Measurements from ENCODE around the gene JARID2. TPM values are rescaled to one million over a fixed set of nuclear protein-coding genes. Genes with fewer than 3 reads are reported as not detected.

The JARID2 gene
- polyA plus RNA-seq, 1 donor from 2014 or later = 25.5 TPM

GRCh38 chr6:15356179-15356578, 110.3 kb downstream of the JARID2 start:
- Histone ChIP-seq H3K79me2 (replicated peaks; ENCODE audit: insufficient read depth, low read length) (peaks cover 43% of the 10 kb centered on the region), H2AFZ (ENCODE audit: low read depth, low read length) (no peak overlapping the region), H3K36me3 (ENCODE audit: insufficient read depth, low read length) (no peaks in the 10 kb centered on the region), H3K4me3 (ENCODE audit: low read length) (no peak overlapping the region), H3K27me3 (ENCODE audit: insufficient read depth, low read depth, low read length) (no peaks in the 10 kb centered on the region), H3K9ac (ENCODE audit: low read length) (no peak overlapping the region), H4K20me1 (ENCODE audit: insufficient read depth) (no peaks in the 10 kb centered on the region), H3K9me2 (ENCODE audit: insufficient read depth, low read length) (no peaks in the 10 kb centered on the region), H3F3A (ENCODE audit: insufficient read depth, low read length, poor library complexity, severe bottlenecking) (no peaks in the 10 kb centered on the region), H3K27ac (ENCODE audit: low read length) (no peak overlapping the region), H3K4me2 (ENCODE audit: low read length) (no peak overlapping the region), H3K9me3 (ENCODE audit: low read length) (no peaks in the 10 kb centered on the region)
- TF ChIP-seq MXI1 (conservative IDR thresholded peaks at IDR 0.05; ENCODE audit: poor library complexity, severe bottlenecking) (no peak), TAF1 (IDR thresholded peaks at IDR 0.05; ENCODE audit: low read depth) (no peak), SMC3 (conservative IDR thresholded peaks at IDR 0.05; ENCODE audit: poor library complexity) (no peak), EZH2 (IDR thresholded peaks at IDR 0.05; ENCODE audit: borderline replicate concordance, insufficient read depth, low read length, poor library complexity, severe bottlenecking) (no peak), REST (IDR thresholded peaks at IDR 0.05; ENCODE audit: borderline replicate concordance) (no peak), RAD21 (conservative IDR thresholded peaks at IDR 0.05) (no peak), CTCF (IDR thresholded peaks at IDR 0.05; ENCODE audit: poor library complexity, severe bottlenecking) (no peak), POLR2AphosphoS5 (IDR thresholded peaks at IDR 0.05) (no peak), EP300 (conservative IDR thresholded peaks at IDR 0.05; ENCODE audit: poor library complexity, severe bottlenecking) (no peak)

GRCh38 chr6:15356937-15357336, 111.1 kb downstream of the JARID2 start:
- Histone ChIP-seq H3K36me3 (ENCODE audit: insufficient read depth, low read length) (no peaks in the 10 kb centered on the region), H3F3A (ENCODE audit: insufficient read depth, low read length, poor library complexity, severe bottlenecking) (no peaks in the 10 kb centered on the region), H3K9ac (ENCODE audit: low read length) (no peak overlapping the region), H3K9me3 (ENCODE audit: low read length) (no peaks in the 10 kb centered on the region), H3K27ac (ENCODE audit: low read length) (no peak overlapping the region), H3K4me2 (ENCODE audit: low read length) (no peak overlapping the region), H4K20me1 (ENCODE audit: insufficient read depth) (no peaks in the 10 kb centered on the region), H3K27me3 (ENCODE audit: insufficient read depth, low read depth, low read length) (no peaks in the 10 kb centered on the region), H3K79me2 (replicated peaks; ENCODE audit: insufficient read depth, low read length) (peaks cover 43% of the 10 kb centered on the region), H3K9me2 (ENCODE audit: insufficient read depth, low read length) (no peaks in the 10 kb centered on the region), H2AFZ (ENCODE audit: low read depth, low read length) (no peak overlapping the region), H3K4me3 (ENCODE audit: low read length) (no peak overlapping the region)
- TF ChIP-seq CTCF (IDR thresholded peaks at IDR 0.05; ENCODE audit: poor library complexity, severe bottlenecking) = no peak
- no peak for TF ChIP-seq TAF1 (IDR thresholded peaks at IDR 0.05; ENCODE audit: low read depth)
